Muscle of arm (tissue), 12 donors: ENCODE results near the gene SSTR5. TPM values are rescaled to one million over a fixed set of nuclear protein-coding genes. Genes with fewer than 3 reads are reported as not detected.
"Not testable (repeated sequence)": the region's sequence is repeated elsewhere in the genome, so short reads cannot be mapped to it uniquely, and the experiment has no call there.

Experiments used
- DNase-seq: peaks from one replicate; pipeline ENCODE4 v3.0.0-alpha.2; 2013
- polyA plus RNA-seq, 12 donors: library from polyadenylated mRNA; unstranded; fragments of 120-200 nt; gene quantifications; one replicate each; pipeline ENCODE4 v1.2.1, GENCODE V29; 2013; ENCODE audit not compliant: insufficient read length in 12 of 12

SSTR5 gene
- polyA plus RNA-seq, 12 donors, result 0.09 TPM; not detected in 11

DNA sequence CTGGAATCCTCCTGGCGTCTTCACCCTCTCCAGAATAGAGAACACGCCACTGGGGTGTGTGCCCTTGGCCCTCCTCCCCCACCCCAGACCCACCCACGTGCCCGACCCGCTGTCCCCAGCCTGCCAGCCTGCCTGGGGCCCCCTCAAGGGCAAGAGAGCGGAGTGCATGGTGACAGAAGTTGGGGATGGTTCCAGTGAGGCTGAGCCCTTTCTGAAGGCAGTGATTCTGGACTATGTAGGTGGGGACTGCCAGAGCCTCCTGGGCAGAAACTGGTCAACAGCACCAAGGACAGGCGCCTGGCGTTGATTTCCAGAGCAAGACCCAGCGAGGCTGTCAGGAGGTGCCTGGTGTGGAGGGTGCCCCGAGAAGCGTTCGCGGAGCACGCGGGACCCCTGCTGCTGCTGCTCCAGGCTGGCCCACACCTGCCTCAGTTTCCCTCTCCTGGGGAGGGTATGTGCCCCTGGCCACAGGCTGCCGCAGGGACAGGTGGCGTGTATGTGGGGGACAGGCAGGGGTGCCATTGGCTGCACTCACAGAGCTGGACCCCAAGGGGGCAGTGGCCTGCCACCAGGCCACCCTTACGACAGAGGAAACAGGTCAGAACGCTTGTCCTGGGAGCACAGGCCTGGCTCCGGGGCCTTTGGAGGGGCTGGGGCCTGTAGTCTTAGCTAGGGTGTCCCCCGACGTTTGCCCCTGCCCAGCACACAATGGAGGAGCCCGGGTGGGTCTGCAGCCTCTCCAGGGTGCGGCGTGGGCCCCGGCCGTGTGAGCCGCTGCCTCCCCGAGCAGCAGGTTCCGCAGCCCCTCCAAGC lies 1.2 kb downstream of the SSTR5 start:
- DNase-seq, result no peak

DNA sequence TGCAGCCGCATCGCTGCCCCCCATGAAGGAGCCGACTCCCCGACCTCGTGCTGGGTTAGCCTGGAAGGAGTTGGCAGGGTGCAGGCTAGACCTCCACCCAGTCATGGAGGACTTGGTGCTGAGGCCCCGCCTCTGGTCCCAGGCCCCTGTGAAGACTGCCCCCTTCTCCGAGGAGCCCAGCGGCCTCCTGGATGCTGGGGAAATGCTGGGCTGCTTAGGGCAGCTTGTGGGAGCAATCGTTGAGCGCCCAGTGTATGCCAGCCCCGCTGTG lies 1.8 kb downstream of the SSTR5 start:
- no peak for DNase-seq

DNA sequence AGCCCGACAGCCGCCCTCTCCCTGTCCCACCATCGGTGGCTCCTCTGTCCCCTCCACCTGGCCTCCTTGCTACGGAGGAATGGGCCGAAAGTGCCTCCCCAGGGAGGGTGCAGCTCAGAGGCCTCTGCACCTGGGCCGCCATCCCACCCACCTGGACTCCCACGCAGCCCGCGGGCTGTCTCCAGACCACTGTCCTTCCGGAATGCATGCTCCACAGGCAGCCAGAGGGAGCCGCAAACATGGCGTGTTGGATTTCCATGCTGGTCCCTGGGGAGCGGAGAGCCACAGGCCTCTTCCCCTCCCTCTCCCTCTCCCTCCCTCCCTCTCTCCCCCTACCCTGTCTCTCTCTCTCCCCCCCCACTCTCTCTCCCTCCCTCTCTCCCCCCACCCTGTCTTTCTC lies 3.0 kb downstream of the SSTR5 start:
- no peak for DNase-seq

GRCh38 chr16:1076801-1077576 lies 4.4 kb downstream of the SSTR5 start:
- DNase-seq, result no peak

DNA sequence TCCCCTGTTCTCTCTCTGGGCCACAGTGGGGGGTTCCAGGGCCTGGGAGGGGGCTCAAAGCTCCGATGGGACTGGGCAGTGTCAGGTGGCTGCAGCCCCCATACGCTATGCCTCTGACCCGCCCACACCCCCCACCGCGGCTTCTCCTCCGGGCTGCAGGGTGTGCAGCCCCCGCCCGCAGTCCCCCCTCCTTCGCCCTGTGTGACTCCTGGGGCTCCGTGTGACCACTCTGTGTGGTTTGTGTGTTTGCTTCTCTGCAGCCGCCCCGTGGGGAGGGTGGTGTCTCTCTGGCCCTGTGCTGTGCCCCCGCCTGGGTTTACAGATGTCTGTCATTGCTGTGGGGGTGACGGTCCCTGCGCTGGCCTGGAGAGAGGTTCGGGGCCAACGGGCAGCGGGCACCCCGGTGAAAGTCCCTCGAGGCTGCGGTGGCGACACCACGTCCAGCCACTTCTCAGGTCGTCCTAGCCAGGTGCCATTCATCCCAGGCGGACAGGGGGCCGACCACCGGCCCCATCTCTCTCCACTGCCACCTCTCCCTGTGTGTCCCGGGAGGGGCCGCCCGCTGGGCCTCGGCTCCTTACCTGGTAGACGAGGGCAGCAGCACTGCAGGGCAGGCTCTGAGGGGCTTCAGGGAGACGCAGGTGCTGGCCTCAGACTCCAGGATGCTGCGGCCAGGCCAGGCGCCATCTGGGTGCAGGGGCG lies 5.5 kb downstream of the SSTR5 start:
- no peak for DNase-seq

GRCh38 chr16:1078579-1079021 lies 6.1 kb downstream of the SSTR5 start:
- DNase-seq, result no peak

DNA sequence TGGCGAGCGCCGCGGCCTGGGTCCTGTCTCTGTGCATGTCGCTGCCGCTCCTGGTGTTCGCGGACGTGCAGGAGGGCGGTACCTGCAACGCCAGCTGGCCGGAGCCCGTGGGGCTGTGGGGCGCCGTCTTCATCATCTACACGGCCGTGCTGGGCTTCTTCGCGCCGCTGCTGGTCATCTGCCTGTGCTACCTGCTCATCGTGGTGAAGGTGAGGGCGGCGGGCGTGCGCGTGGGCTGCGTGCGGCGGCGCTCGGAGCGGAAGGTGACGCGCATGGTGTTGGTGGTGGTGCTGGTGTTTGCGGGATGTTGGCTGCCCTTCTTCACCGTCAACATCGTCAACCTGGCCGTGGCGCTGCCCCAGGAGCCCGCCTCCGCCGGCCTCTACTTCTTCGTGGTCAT lies 6.8 kb downstream of the SSTR5 start:
- DNase-seq, result no peak

- DNase-seq, result no peak
Observed at GRCh38 chr16:1079786-1080525, 7.4 kb downstream of the SSTR5 start.

GRCh38 chr16:1080801-1081733 lies 8.5 kb downstream of the SSTR5 start:
- DNase-seq, result no peak

DNA sequence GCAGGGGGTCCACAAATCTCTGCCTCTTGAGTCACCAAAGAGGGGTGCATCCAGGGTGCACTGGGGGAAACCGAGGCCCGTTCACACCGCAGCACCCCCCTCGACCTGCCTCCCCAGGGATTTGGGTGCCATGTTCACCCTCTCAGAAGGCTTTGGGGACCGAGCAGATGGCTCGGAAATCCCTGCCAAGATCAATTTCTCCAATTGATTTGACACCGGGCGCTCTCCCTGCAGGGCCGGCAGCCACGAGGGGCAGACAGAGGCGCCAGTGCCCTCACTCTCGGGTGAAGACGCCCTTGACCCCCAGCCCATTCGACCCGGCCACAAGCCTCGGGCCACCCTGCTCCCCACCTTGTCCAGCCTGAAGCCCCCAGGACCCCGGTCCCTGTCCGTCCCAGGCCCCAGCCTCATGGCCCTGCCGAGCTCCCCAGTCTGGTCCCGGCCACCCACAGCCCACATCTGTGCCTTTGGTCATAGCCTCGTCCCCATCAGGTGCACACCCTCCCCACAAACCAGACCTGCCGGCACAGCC lies 9.3 kb downstream of the SSTR5 start:
- DNase-seq, result no peak

GRCh38 chr16:1082266-1082951 lies 9.9 kb downstream of the SSTR5 start:
- DNase-seq, result no peak

DNA sequence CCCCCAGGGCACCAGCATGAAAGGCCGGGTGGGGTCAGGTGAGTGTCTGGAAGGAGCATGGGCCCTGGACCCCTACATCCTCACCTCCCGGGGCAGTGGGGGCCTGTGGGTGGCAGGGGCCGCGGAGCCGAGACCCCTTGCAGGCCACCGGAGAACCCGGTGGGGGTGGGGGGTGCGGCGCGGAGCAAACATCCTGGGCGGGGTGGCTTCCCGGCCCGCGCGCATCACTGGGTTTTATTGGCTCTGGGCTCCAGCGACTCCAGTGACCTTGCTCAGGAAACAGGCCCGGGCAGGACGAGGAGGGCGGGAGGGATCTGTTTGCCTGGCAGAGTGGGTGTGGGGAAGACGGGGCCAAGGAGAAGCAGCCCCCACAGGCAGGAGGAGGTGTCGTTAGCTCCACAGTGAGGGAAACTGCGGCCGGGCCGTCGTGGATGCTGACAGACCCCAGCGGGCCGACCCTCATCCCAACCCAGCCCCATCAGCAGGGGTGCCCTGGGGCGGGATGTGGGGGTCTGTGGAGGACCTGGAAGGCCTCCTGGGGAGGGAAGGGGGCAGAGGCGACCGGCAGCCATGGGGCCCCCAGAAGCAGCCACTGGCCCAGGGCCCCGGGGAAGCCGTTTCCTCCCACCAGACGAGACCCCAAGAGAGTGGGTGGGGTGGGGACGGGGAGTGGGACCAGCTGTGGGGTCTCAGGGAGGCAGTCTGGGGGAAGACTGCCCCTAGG lies 10.6 kb downstream of the SSTR5 start:
- DNase-seq, result no peak

- DNase-seq, result no peak
Observed at GRCh38 chr16:1084971-1085370, 12.4 kb downstream of the SSTR5 start.

DNA sequence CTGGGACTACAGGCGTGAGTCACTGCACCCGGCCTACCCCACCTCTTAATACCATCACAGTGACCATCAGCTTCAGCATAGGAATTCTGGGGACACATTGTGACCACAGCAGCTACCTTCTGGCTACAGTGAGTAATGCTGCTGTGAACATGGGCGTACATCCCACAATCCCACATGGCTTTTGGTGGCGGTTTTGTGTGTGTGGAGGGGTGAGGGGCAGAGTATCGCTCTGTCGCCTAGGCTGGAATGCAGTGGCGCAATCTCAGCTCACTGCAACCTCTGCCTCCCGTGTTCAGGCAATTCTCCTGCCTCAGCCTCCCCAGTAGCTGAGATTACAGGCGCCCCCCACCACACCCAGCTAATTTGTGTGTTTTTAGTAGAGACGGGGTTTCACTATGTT lies 13.9 kb downstream of the SSTR5 start:
- not testable (repeated sequence) for DNase-seq

- DNase-seq, result no peak
Observed at GRCh38 chr16:1088295-1089170, 16.0 kb downstream of the SSTR5 start.

DNA sequence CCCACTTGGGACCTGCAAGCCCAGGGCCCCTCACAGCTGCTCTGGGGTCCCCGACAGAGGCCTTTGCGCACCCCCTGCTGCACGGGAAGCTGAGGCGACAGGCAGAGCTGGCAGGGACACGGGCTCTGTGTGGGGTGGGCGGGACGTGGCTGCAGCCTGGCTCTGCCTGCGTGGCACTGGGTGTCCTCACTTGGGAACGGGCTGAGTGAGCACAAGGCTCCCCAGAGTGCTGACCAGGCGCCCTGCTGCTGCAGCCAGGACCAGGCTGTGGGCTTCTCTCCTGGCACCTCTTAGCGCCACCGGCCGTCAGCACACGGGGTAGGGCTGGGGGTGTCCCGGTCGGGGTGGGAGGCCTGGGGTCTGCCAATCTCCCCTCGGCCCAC lies 16.9 kb downstream of the SSTR5 start:
- no peak for DNase-seq

DNA sequence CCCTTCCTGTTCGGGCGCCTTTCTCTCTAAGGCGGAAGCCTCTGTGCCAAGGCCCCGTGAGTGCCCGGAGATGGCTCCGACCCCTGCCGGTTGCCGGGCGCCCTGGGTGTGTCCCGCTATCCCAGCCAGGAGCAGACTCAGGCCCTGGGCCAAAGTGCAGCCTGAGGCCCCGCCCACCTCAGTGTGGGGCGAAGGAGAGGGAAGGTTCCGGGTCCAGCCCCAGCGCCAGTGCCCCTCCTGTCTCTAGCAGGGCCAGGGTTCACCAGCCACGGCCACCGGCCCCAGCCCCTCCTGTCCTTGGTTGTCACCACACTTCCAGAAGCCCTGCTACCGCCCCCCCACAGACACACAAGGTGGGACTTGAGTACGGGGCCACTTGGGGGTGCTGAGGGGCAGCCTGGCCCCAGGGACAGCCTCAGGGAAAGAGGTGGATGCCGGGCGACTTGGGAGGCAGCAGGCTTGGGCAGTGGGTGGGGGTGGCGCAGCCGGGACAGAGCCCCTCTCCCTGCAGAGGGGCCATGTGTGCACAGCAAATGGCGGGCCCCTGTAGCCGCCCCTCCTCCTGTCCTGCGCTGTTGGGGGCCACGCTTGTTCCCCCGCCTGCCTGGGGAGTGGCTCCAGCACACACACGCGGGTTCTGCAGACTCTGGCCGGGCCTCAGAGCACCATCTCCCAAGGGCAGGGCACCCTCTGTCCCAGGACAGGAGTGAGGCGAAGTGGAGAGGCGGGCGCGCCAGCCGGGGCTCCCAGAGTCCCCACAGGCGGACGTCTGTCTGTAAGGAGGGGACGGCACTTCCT lies 17.5 kb downstream of the SSTR5 start:
- no peak for DNase-seq
